Skeletal muscle satellite cell (primary cell): Measurements from ENCODE around the gene SH3BP5.

ENCODE experiments used
- H3K27me3 ChIP-seq: 2 replicates; pipeline ENCODE4 v1.7.0; 2013; ENCODE audit warnings: low read length; ENCODE audit not compliant: control insufficient read depth, insufficient read depth
- H3K36me3 ChIP-seq: 2 replicates; pipeline ENCODE4 v1.7.0; 2013; ENCODE audit warnings: mild to moderate bottlenecking, control low read depth, low read length; ENCODE audit not compliant: insufficient read depth
- H3K4me1 ChIP-seq: 2 replicates; pipeline ENCODE4 v1.7.0; 2013; ENCODE audit warnings: low read length; ENCODE audit not compliant: control insufficient read depth, insufficient read depth
- H3K4me2 ChIP-seq: 2 replicates; pipeline ENCODE4 v1.7.0; 2013; ENCODE audit warnings: mild to moderate bottlenecking, low read length
- H3K4me3 ChIP-seq: 2 replicates; pipeline ENCODE4 v1.7.0; 2013; ENCODE audit warnings: low read length
- H3K9ac ChIP-seq: 2 replicates; pipeline ENCODE4 v1.7.0; 2013; ENCODE audit warnings: mild to moderate bottlenecking, low read depth, low read length, moderate library complexity
- H3K9me3 ChIP-seq: replicated peaks from 2 replicates; pipeline ENCODE4 v1.7.0; 2013; ENCODE audit warnings: mild to moderate bottlenecking, control low read depth, low read length

Gene SH3BP5

GRCh38 chr3:15218689-15219088, 113.7 kb downstream of the SH3BP5 start:
- H3K4me1 ChIP-seq, result no peaks in the 10 kb centered on the region
- H3K4me2 ChIP-seq, result no peak overlapping the region
- H3K36me3 ChIP-seq, result peaks cover 71% of the 10 kb centered on the region

GRCh38 chr3:15217841-15218267, 114.5 kb downstream of the SH3BP5 start:
- Histone ChIP-seq H3K27me3 (no peaks in the 10 kb centered on the region), H3K4me3 (no peak overlapping the region), H3K9me3 (no peaks in the 10 kb centered on the region), H3K9ac (no peak overlapping the region), H3K4me1 (no peaks in the 10 kb centered on the region), H3K4me2 (no peak overlapping the region), H3K36me3 (peaks cover 73% of the 10 kb centered on the region)

More at GRCh38 chr3:15218689-15219088, 113.7 kb downstream of the SH3BP5 start:
- Histone ChIP-seq H3K4me3 (no peak overlapping the region), H3K27me3 (no peaks in the 10 kb centered on the region), H3K9ac (no peak overlapping the region), H3K9me3 (no peaks in the 10 kb centered on the region)

GRCh38 chr3:15217011-15217671, 115.2 kb downstream of the SH3BP5 start:
- Histone ChIP-seq H3K27me3 (no peaks in the 10 kb centered on the region), H3K4me3 (no peak overlapping the region), H3K9ac (no peak overlapping the region), H3K4me2 (no peak overlapping the region), H3K4me1 (no peaks in the 10 kb centered on the region), H3K9me3 (no peaks in the 10 kb centered on the region), H3K36me3 (peaks cover 73% of the 10 kb centered on the region)

- Histone ChIP-seq H3K4me3 (no peak overlapping the region), H3K27me3 (no peaks in the 10 kb centered on the region), H3K36me3 (peaks cover 70% of the 10 kb centered on the region), H3K4me2 (no peak overlapping the region), H3K9me3 (no peaks in the 10 kb centered on the region), H3K9ac (no peak overlapping the region), H3K4me1 (no peaks in the 10 kb centered on the region)
Measured at GRCh38 chr3:15216501-15216900, 115.9 kb downstream of the SH3BP5 start.

- peaks cover 69% of the 10 kb centered on the region for H3K36me3 ChIP-seq
Measured at GRCh38 chr3:15215996-15216395, 116.4 kb downstream of the SH3BP5 start.

GRCh38 chr3:15214758-15215157, 117.6 kb downstream of the SH3BP5 start:
- H3K27me3 ChIP-seq, result no peaks in the 10 kb centered on the region
- H3K36me3 ChIP-seq, result peaks cover 62% of the 10 kb centered on the region
- no peaks in the 10 kb centered on the region for H3K4me1 ChIP-seq
- H3K4me2 ChIP-seq, result no peak overlapping the region
- H3K9me3 ChIP-seq, result no peaks in the 10 kb centered on the region
- H3K4me3 ChIP-seq, result no peak overlapping the region
- H3K9ac ChIP-seq, result no peak overlapping the region

More at GRCh38 chr3:15215996-15216395, 116.4 kb downstream of the SH3BP5 start:
- Histone ChIP-seq H3K27me3 (no peaks in the 10 kb centered on the region), H3K4me2 (no peak overlapping the region), H3K4me1 (no peaks in the 10 kb centered on the region), H3K9me3 (no peaks in the 10 kb centered on the region), H3K9ac (no peak overlapping the region), H3K4me3 (no peak overlapping the region)

- Histone ChIP-seq H3K9ac (no peak overlapping the region), H3K4me3 (no peak overlapping the region), H3K9me3 (no peaks in the 10 kb centered on the region), H3K4me2 (no peak overlapping the region), H3K4me1 (peaks cover 11% of the 10 kb centered on the region), H3K27me3 (no peaks in the 10 kb centered on the region), H3K36me3 (peaks cover 36% of the 10 kb centered on the region)
Measured at GRCh38 chr3:15211937-15212336, 120.4 kb downstream of the SH3BP5 start.

- H3K36me3 ChIP-seq, result peaks cover 16% of the 10 kb centered on the region
- no peaks in the 10 kb centered on the region for H3K27me3 ChIP-seq
- H3K4me1 ChIP-seq, result peaks cover 16% of the 10 kb centered on the region
- H3K4me2 ChIP-seq, result peak overlapping the region; percentile 92
- no peaks in the 10 kb centered on the region for H3K9me3 ChIP-seq
- H3K9ac ChIP-seq, result peak overlapping the region; percentile 97
- peak overlapping the region; percentile 98 for H3K4me3 ChIP-seq
Measured at GRCh38 chr3:15207836-15208504, 124.4 kb downstream of the SH3BP5 start.

- Histone ChIP-seq H3K4me1 (peaks cover 16% of the 10 kb centered on the region), H3K36me3 (peaks cover 5% of the 10 kb centered on the region), H3K27me3 (no peaks in the 10 kb centered on the region), H3K9me3 (no peaks in the 10 kb centered on the region), H3K9ac (peak overlapping the region; percentile 97), H3K4me3 (peak overlapping the region; percentile 98), H3K4me2 (peak overlapping the region; percentile 92)
Measured at GRCh38 chr3:15206662-15207576, 125.5 kb downstream of the SH3BP5 start.

- peak within 1 kb of the TSS; percentile 98 for H3K4me3 ChIP-seq
- H3K9me3 ChIP-seq, result no peaks in the 10 kb centered on the region
- H3K4me1 ChIP-seq, result peaks cover 16% of the 10 kb centered on the region
- peaks cover 5% of the 10 kb centered on the region for H3K36me3 ChIP-seq
- peak within 1 kb of the TSS; percentile 97 for H3K9ac ChIP-seq
- H3K27me3 ChIP-seq, result no peaks in the 10 kb centered on the region
- peak within 1 kb of the TSS; percentile 92 for H3K4me2 ChIP-seq
Measured at GRCh38 chr3:15205934-15206661, 126.3 kb downstream of the SH3BP5 start, which contains the start of gene CAPN7. CAPN7 (plus strand) TSS chr3:15206246; CDS start chr3:15206496, 250 bp downstream.
